HG03064 (cell line): ENCODE data around the gene CST7.
"Not testable (repeated sequence)": the region's sequence is repeated elsewhere in the genome, so short reads cannot be mapped to it uniquely, and the experiment has no call there.

Experiments used
- ATAC-seq: cut with Tn5 transposase; IDR thresholded peaks from one replicate; pipeline ENCODE4 v1.9.1; 2021; ENCODE audit warnings: low read depth; ENCODE audit not compliant: unreplicated experiment

CST7 gene

GRCh38 chr20:24929259-24929658 is 19.8 kb upstream of the CST7 start:
- not testable (repeated sequence) for ATAC-seq

- ATAC-seq = not testable (repeated sequence)
Measured at GRCh38 chr20:24929867-24930723, 19.0 kb upstream of the CST7 start.

GRCh38 chr20:24930724-24931688 is 18.1 kb upstream of the CST7 start:
- ATAC-seq = not testable (repeated sequence)

GRCh38 chr20:24931893-24932292 is 17.2 kb upstream of the CST7 start:
- not testable (repeated sequence) for ATAC-seq

- ATAC-seq = no peak
Measured at GRCh38 chr20:24933266-24933908, 15.7 kb upstream of the CST7 start.

- ATAC-seq = no peak
Measured at GRCh38 chr20:24934101-24934661, 14.9 kb upstream of the CST7 start.

GRCh38 chr20:24934716-24935115 is 14.4 kb upstream of the CST7 start:
- ATAC-seq = no peak

GRCh38 chr20:24935140-24935539 is 13.9 kb upstream of the CST7 start:
- ATAC-seq = no peak

- ATAC-seq = no peak
Measured at GRCh38 chr20:24935766-24936525, 13.1 kb upstream of the CST7 start.

GRCh38 chr20:24936526-24937407 is 12.3 kb upstream of the CST7 start:
- no peak for ATAC-seq

- ATAC-seq = no peak
Measured at GRCh38 chr20:24937579-24937978, 11.5 kb upstream of the CST7 start.

- no peak for ATAC-seq
Measured at GRCh38 chr20:24938498-24938897, 10.6 kb upstream of the CST7 start.

GRCh38 chr20:24939036-24939435 is 10.0 kb upstream of the CST7 start:
- ATAC-seq = no peak

GRCh38 chr20:24942679-24943078 is 6.4 kb upstream of the CST7 start:
- ATAC-seq = no peak

GRCh38 chr20:24943196-24943595 is 5.9 kb upstream of the CST7 start:
- ATAC-seq = no peak

GRCh38 chr20:24943731-24944130 is 5.3 kb upstream of the CST7 start:
- no peak for ATAC-seq

GRCh38 chr20:24946376-24946775 is 2.7 kb upstream of the CST7 start:
- ATAC-seq = not testable (repeated sequence)

GRCh38 chr20:24948396-24948938 is 602 bp upstream of the CST7 start:
- ATAC-seq = not testable (repeated sequence)

GRCh38 chr20:24949756-24950127 is 673 bp downstream of the CST7 start:
- ATAC-seq = no peak
